MCF 10A (cell line): ENCODE results near the gene CXCL9. TPM values are rescaled to one million over a fixed set of nuclear protein-coding genes. Genes with fewer than 3 reads are reported as not detected.

Source experiments
- BruUV-seq: library from RNA; stranded (reverse); fragments of 400-500 nt; replicated peaks from 2 replicates; lab custom pipeline; 2021; lab: Mats Ljungman, UMichigan
- CTCF ChIA-PET: fragments of 300-600 bp; sonication (Branson Sonifier 250); formaldehyde crosslinking; extraction: SDS; loops from one replicate; lab custom pipeline; 2021; ENCODE audit warnings: antibody characterized with exemption, inconsistent platforms; lab: Yijun Ruan, JAX
- POLR2A ChIA-PET: fragments of 300-600, 350-650 bp; sonication (Branson Sonifier 250); formaldehyde crosslinking; extraction: SDS; loops from one replicate; lab custom pipeline; 2020; ENCODE audit warnings: antibody characterized with exemption, inconsistent platforms; lab: Yijun Ruan, JAX
- DNase-seq: peaks from one replicate; pipeline ENCODE4 v3.0.0-alpha.2; 2018; ENCODE audit not compliant: unreplicated experiment
- H3K27ac Mint-ChIP-seq: one replicate; pipeline ENCODE4 v1.8.0; 2022; ENCODE audit warnings: mild to moderate bottlenecking, low read depth, mixed read lengths; ENCODE audit not compliant: unreplicated experiment
- H3K27me3 Mint-ChIP-seq: one replicate; pipeline ENCODE4 v1.8.0; 2022; ENCODE audit warnings: mixed read lengths; ENCODE audit not compliant: insufficient read depth, unreplicated experiment
- H3K36me3 Mint-ChIP-seq: one replicate; pipeline ENCODE4 v1.8.0; 2022; ENCODE audit warnings: mild to moderate bottlenecking, moderate library complexity, mixed read lengths; ENCODE audit not compliant: insufficient read depth, unreplicated experiment
- H3K4me1 Mint-ChIP-seq: one replicate; pipeline ENCODE4 v1.8.0; 2022; ENCODE audit warnings: mixed read lengths; ENCODE audit not compliant: insufficient read depth, unreplicated experiment
- H3K4me3 Mint-ChIP-seq: one replicate; pipeline ENCODE4 v1.8.0; 2022; ENCODE audit warnings: mild to moderate bottlenecking, moderate library complexity, mixed read lengths; ENCODE audit not compliant: unreplicated experiment
- H3K9me3 Mint-ChIP-seq: one replicate; pipeline ENCODE4 v1.8.0; 2022; ENCODE audit warnings: mixed read lengths; ENCODE audit not compliant: unreplicated experiment
- intact Hi-C: fragments of 100-400 bp; cut with micrococcal nuclease; formaldehyde crosslinking; loops from 2 replicates; pipeline ENCODE4 v1.14.1; 2022
- total RNA-seq: library from RNA; stranded (reverse); gene quantifications from 2 replicates; pipeline ENCODE4 v1.2.3, GENCODE V29; 2022
- TF ChIP-seq, protein P1 (sequence below): fragments of 200-600 bp; IDR thresholded peaks from one replicate; pipeline ENCODE4 v1.8.0; 2022; ENCODE audit warnings: antibody characterized with exemption, mild to moderate bottlenecking; ENCODE audit not compliant: unreplicated experiment

Gene CXCL9
- total RNA-seq, 1 experiment from 2014 or later, result not detected

DNA sequence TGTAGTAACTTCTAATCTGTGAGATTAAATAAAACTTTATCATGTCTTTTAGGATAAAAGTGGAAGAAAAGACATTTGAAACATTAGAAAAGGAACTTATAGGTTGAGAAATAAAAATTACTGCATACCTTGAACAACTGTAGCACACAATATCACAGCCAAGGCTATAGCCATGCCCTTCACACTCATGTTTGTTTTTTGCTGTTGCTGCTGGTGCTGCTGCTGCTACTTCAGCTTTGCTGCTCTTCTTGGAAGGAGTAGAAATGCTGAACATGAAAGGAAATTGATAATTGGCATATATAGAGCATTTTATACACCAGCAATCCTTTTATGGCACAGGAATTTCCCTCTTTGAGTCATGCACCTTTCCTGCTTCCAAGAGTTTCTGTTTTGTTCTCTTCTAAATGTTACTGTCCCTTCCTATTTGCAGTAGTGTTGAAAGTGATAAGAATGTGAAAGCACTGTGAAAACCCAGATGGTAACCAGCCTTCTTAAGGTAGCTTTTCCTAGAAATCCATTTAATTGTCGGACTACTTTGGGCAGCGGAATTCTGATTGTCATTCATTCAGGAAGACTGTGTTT, 28.6 kb upstream of the CXCL9 start, which contains the start of gene CXCL11:
CXCL11 (minus strand) TSS at position 272 of the 582 bp plus-strand sequence; CDS start at position 189, 83 bp downstream.
- intact Hi-C loops, result no loop called here
- ChIA-PET POLR2A (interaction anchor here (0.6 to 2.2 kb wide), 4 partner anchors 11 to 300 kb away, joined by 3 to 6 read pairs (median 3); no protein-coding TSS in a partner anchor), CTCF (interaction anchor here (0.6 to 1.5 kb wide), 6 partner anchors 13 to 1563 kb away, joined by 3 to 7 read pairs (median 3); no protein-coding TSS in a partner anchor)
- Mint-ChIP-seq H3K4me1 (no peaks in the 10 kb centered on the region), H3K36me3 (no peaks in the 10 kb centered on the region), H3K9me3 (no peaks in the 10 kb centered on the region), H3K4me3 (no peak within 1 kb of the TSS), H3K27ac (no peak within 1 kb of the TSS), H3K27me3 (no peaks in the 10 kb centered on the region)
- no TSS peak for BruUV-seq
- TF ChIP-seq, protein P1, sequence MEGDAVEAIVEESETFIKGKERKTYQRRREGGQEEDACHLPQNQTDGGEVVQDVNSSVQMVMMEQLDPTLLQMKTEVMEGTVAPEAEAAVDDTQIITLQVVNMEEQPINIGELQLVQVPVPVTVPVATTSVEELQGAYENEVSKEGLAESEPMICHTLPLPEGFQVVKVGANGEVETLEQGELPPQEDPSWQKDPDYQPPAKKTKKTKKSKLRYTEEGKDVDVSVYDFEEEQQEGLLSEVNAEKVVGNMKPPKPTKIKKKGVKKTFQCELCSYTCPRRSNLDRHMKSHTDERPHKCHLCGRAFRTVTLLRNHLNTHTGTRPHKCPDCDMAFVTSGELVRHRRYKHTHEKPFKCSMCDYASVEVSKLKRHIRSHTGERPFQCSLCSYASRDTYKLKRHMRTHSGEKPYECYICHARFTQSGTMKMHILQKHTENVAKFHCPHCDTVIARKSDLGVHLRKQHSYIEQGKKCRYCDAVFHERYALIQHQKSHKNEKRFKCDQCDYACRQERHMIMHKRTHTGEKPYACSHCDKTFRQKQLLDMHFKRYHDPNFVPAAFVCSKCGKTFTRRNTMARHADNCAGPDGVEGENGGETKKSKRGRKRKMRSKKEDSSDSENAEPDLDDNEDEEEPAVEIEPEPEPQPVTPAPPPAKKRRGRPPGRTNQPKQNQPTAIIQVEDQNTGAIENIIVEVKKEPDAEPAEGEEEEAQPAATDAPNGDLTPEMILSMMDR, result no peak
- DNase-seq, result peak; percentile 21

DNA sequence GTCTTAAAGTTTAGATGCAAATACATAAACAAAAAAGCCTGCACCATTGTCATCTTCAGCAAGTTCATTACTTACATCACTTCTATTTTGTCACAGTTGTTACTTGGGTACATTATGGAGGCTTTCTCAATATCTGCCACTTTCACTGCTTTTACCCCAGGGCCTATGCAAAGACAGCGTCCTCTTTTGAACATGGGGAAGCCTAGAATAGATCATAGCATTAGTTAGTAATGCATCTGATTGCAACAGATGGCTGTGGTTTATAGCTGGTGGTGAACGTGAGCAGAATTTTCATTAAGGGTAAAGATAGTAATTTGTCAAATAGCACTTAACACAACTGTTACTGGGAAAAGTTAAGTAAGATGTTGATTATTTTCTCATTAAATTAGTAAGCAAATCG, 27.8 kb upstream of the CXCL9 start:
- ChIA-PET CTCF (interaction anchor here (0.6 to 1.3 kb wide), 5 partner anchors 32 to 1832 kb away, joined by 3 read pairs; no protein-coding TSS in a partner anchor), POLR2A (interaction anchor here (2.2 kb wide), 1 partner anchor 19 kb away, joined by 6 read pairs; no protein-coding TSS in a partner anchor)
- H3K36me3 Mint-ChIP-seq, result no peaks in the 10 kb centered on the region
- BruUV-seq, result no TSS peak
- intact Hi-C loops, result no loop called here
- no peak overlapping the region for H3K4me3 Mint-ChIP-seq
- H3K27ac Mint-ChIP-seq, result no peak overlapping the region
- TF ChIP-seq, protein P1, result no peak
- H3K27me3 Mint-ChIP-seq, result no peaks in the 10 kb centered on the region
- no peaks in the 10 kb centered on the region for H3K9me3 Mint-ChIP-seq
- no peaks in the 10 kb centered on the region for H3K4me1 Mint-ChIP-seq
- DNase-seq, result no peak

DNA sequence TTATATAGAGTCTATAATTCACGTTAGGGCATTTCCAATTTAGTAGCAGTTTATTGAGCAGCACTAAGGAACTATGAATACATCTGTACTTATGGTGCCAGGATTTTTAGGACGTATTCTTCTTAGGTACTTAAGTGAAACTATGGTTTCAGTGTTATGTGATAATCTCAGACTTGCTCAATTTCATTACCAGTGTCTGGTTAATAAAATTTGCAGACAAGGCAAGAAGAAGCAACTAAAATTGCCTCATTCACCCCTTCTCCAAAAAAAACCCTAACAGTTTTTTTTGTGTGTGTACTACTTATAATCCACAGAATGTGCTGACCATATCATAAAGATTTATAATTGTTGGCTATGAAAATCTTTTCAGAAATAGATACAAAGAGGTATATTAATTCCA, 22.0 kb upstream of the CXCL9 start:
- Mint-ChIP-seq H3K4me3 (no peak overlapping the region), H3K36me3 (no peaks in the 10 kb centered on the region), H3K27ac (no peak overlapping the region), H3K9me3 (no peaks in the 10 kb centered on the region), H3K27me3 (no peaks in the 10 kb centered on the region), H3K4me1 (peaks cover 6% of the 10 kb centered on the region)
- POLR2A ChIA-PET, result no interaction called here
- DNase-seq, result no peak
- intact Hi-C loops, result no loop called here
- TF ChIP-seq, protein P1, result no peak
- CTCF ChIA-PET, result interaction anchor here (0.7 kb wide), 1 partner anchor 73 kb away, joined by 4 read pairs; no protein-coding TSS in a partner anchor
- no TSS peak for BruUV-seq

DNA sequence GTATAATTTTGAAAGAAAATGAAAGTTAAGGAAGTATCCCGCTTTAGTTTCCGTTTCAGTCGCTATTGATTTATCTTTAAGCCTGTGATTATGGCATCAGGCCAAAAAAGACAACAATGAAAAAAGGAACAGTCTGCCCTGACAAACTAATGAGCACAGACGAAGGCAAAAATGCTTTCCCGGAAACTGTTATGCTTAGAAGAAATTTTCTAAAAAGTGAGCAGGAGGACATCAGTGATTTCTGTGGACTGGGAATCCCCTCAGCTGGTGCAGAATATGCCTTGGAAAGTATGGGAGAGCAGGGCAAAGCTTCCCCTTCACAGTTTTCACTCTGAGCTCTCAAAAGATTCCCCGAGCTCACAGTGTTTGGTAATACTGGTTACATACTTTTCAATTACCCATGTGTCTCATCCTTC, 21.0 kb upstream of the CXCL9 start:
- POLR2A ChIA-PET, result no interaction called here
- TF ChIP-seq, protein P1, result no peak
- BruUV-seq, result no TSS peak
- H3K4me3 Mint-ChIP-seq, result peak overlapping the region; percentile 26
- no peaks in the 10 kb centered on the region for H3K9me3 Mint-ChIP-seq
- no peaks in the 10 kb centered on the region for H3K27me3 Mint-ChIP-seq
- peak; percentile 6 for DNase-seq
- no peaks in the 10 kb centered on the region for H3K36me3 Mint-ChIP-seq
- peaks cover 6% of the 10 kb centered on the region for H3K4me1 Mint-ChIP-seq
- H3K27ac Mint-ChIP-seq, result no peak overlapping the region
- CTCF ChIA-PET, result no interaction called here
- intact Hi-C loops, result no loop called here
